GM19099 (cell line): Measurements from ENCODE around the gene LIM2.

ENCODE experiments used
- POLR2A ChIP-seq: IDR thresholded peaks from 3 replicates; pipeline ENCODE4 v1.6.1; 2011; ENCODE audit warnings: low read depth; ENCODE audit not compliant: insufficient read length; ENCODE audit errors: extremely low read depth

The LIM2 gene

GRCh38 chr19:51387924-51388389 lies at the start of gene LIM2:
TSS of gene LIM2 (minus strand) at chr19:51387974. CDS start at chr19:51387443, 531 bp downstream.
- no peak for TF ChIP-seq POLR2A

DNA sequence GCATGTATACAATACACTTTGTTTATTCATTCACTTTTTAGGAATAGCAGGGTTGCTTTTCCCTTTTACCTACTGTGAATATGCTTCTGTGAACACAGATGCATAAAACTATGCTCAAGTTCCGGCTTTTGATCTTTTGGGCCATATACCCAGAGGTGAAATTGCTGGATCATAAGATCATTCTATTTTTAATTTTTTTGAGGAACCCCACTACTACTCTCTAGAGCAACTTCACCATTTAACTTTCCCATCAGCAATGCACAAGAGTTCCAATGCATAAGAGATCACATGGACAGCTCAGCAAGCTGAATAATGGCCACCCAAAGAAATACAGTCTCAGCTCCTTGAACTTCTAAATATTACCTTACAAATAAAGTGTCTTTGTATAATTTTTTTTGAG lies 46.7 kb upstream of the LIM2 start:
- no peak for TF ChIP-seq POLR2A

DNA sequence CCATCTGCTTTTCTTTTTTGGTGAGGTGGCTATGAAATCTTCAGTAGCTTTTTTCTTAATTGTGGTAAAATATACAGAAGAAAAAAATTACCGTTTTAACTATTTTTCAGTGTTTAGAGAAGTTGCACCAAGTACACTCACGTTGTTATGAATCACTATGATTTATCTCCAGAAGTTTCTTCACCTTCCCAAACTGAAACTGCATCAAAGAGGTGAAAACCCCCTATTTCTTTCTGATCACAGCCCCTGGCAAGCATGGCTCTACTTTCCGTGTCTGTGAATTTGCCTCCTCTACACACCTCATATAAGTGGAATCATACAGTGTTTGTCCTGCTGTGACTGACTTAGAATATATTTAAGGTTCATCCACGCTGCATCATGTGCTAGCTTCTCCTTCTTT lies 45.3 kb upstream of the LIM2 start:
- no peak for TF ChIP-seq POLR2A

DNA sequence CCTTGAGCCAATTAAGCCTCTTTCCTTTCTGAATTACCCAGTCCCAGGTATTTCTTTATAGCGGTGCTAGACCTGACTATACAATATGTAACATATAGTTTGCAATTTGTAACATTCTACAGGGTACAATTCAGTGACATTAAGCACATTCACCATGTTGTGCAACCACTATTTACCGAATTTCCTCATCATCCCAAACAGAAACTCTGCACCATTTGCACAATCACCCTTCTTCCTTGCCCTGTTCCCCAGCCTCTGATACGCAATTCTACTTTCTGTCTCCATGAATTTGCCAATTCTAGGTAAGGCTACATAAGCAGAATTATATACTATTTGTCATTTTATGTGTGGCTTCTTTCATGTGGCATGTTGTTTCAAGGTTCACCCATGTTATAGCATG lies 43.4 kb upstream of the LIM2 start:
- no peak for TF ChIP-seq POLR2A

- no peak for TF ChIP-seq POLR2A
These were observed 42.4 kb upstream of the LIM2 start for GRCh38 chr19:51430221-51430620.

DNA sequence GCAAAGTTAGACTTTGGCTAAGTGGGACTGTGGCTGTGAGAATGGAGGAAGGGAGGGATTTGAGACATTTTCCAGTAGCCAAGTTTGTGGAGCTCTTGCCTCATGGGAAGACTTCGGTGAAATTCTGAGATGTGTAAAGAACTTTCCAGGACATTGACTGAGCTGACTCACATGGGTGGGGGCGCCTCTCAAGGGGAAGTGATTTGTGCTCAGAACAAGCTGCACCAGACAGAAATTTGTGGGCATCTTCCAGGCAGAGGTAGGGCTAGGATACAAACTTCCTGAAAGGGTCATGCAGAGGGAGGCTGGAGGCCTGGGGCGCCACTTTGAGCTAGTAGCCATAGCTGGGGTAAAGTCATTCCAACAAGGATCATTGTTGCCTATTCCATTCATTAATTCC lies 39.4 kb upstream of the LIM2 start:
- no peak for TF ChIP-seq POLR2A

GRCh38 chr19:51422053-51422448 lies 34.3 kb upstream of the LIM2 start:
- TF ChIP-seq POLR2A: no peak

DNA sequence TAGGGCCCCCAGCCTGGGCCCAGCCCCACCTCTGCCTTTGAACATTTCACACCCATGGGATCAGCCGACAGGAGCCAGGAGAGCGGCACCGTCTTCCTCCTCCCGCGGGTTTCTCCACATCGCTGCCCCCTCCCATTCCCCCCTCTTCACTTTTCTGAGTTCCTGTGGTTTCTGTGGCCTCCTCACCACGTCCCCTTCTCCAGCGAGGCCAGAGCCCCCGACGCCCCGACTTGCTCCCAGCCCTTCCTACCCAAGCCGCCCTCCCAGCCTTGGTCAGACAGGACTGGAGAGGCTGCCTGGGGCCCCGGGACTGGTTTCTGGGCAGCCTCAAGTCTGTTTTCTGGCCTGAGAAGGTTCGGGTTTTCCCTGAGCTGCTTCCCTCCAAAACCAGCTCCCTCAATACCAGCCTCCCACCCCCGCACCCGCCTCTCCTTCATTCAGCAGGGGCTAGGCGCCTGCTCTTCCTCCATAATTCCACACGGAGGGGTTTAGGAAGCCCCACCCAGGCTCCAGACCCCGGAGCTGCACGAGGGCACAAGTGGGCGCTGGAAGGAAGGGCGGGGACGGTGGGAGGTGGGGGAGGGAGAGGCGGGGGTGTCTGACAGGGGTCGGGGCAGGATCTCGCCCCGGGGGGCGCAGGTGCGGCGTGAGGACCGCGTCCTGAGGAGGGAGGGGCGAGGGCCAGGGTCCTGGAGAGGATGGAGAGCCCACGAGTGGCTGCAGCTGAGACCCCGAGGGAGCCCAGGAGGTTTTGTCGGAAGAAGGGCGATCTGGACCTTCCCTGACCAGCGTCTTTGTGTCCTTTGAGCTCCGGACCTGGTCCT lies 33.7 kb upstream of the LIM2 start:
- TF ChIP-seq POLR2A: no peak

GRCh38 chr19:51418707-51419106 lies 30.9 kb upstream of the LIM2 start:
- TF ChIP-seq POLR2A: no peak

- TF ChIP-seq POLR2A: no peak
These were observed 30.0 kb upstream of the LIM2 start for GRCh38 chr19:51417810-51418157.

DNA sequence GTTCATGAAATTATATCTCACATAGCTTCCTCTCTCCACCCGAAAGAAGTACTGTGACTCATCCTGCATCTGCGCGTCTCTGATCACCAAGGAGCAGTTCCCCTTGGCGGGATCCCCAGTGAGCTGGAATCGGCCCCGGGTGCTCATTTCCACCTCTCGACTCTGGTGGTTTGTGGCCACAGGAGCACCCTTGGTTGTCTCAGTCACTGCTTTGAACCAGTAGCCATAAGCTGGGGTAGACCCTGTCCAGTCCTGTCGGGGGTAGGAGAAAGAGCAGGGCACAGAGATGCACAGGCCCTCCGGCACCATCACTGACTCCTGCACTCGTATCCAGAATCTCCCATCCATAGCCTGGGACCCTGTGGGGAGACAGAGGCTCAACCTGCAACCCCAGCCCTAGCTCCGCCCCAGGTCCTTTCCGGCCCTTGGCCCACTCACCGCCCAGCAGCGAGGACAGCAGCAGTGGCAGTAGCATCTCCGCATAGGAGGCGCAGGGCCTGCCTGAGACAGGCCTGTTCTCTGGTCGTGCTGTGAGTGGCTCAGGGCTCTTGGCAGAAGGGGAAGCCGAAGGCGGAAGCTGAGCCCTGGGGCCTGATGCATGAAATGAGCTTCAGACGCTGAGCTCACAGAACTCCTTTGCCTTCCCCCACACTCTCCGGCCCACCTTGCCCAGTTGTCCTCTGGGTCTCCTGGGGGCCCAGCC lies 29.5 kb upstream of the LIM2 start, which contains the start of gene SIGLEC10:
Gene SIGLEC10 (minus strand): TSS at position 536 of the 703 bp plus-strand sequence. CDS start 61 bp downstream, at position 475.
- peak; percentile 63 for TF ChIP-seq POLR2A

GRCh38 chr19:51415187-51415586 lies 27.4 kb upstream of the LIM2 start:
- TF ChIP-seq POLR2A: no peak

DNA sequence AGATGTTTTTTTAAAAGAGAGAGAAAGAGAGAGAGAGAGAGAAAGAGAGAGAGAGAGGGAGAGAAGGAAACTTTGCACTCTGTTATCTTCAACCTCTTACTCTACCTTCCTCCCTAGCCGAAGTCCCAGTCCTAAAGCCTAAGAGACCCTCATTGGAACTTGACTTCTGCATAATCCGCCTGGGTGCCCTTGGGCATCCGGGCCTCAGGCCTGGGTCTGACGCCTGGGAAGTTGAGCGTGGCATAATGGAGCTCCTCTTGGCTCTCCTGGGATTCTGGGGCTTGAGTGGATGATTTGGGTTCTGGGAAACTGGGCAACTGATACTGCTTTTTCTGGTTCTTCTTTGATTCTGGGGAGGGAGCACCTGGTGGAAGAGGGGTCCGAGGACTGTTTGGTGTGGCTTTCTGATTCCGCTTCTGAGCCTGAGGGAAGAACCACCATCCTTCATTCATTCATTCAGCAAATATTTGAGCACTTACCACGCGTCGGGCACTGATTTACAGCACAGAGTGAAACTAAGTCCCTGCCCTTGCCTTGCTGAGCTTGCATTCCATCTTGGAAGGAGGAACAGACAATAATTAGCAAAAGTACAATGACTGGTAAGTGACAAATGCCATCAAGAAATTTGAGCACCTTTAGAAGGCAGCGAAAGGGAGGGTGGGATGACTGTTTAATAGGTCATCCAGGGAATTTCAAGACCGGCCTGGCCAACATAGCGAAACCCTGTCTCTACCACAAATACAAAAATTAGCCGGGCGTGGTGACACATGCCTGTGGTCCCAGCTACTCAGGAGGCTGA lies 23.4 kb upstream of the LIM2 start:
- TF ChIP-seq POLR2A: no peak

DNA sequence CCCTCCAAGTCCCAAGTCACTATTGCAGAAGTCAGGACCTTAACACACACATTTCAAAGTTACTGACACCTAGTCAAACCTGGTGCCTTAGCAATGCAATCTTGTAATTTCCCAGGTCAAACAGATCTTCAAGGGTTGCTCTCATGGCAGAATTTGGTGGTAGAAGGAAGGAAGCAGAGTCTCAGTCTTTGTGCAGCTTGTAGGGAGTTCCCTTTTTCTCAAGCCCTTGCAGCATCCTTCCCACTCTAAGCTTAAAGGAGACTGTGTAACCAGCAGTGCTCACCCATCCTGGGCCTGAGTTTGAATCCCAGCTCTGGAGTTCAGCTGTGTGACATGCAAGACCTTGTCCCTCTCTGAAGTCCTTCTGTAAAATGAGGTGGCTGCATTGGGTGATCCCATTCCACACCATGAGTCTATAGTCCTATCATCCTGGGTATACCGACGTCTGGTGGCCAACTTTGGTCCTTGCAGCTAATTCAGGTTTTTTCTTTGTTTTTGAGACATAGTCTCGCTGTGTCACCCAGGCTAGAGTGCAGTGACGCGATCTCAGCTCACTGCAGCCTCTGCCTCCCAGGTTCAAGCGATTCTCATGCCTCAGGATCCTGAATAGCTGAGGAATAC lies 19.8 kb upstream of the LIM2 start:
- no peak for TF ChIP-seq POLR2A

GRCh38 chr19:51402117-51402516 lies 14.3 kb upstream of the LIM2 start:
- no peak for TF ChIP-seq POLR2A
